ENCODE results near the gene SELENOW.
A peak's percentile ranks its signal among the peaks of the same experiment; 100 is the strongest.
"Not testable (repeated sequence)": the region's sequence is repeated elsewhere in the genome, so short reads cannot be mapped to it uniquely, and the experiment has no call there.

SELENOW gene

DNA sequence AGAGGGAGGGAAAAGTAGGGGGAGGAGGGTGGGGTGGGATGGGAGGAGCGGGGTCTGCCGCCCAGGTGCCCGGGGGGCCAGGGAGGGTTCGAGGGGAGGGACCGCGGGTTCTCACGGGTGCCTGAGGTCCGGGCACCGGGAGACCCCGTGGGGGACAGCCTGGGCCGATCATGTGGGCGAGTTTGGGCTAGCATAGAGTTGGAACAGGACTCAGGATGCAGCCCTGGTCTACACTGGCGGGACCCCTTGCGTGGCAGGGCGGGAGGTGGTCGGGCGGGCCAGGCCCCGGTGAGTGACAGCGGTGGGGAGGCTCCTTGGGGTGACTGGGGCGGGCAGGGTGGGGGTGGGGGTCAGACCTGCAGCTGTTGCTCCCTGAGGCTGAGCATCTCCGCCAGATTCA lies 24.6 kb downstream of the SELENOW start:
- not testable (repeated sequence) for H3K27ac ChIP-seq (ENCODE audit: low read depth, low read length); H3K4me3 ChIP-seq (ENCODE audit: low read depth, low read length); H3K9me3 ChIP-seq (ENCODE audit: control insufficient read depth, insufficient read depth, low read length); H3K9ac ChIP-seq (ENCODE audit: low read depth, low read length); H3K4me1 ChIP-seq (ENCODE audit: control insufficient read depth, insufficient read depth, low read length); H3K27me3 ChIP-seq (ENCODE audit: control insufficient read depth, insufficient read depth, low read length); H3K36me3 ChIP-seq (ENCODE audit: control insufficient read depth, insufficient read depth, low read length)

DNA sequence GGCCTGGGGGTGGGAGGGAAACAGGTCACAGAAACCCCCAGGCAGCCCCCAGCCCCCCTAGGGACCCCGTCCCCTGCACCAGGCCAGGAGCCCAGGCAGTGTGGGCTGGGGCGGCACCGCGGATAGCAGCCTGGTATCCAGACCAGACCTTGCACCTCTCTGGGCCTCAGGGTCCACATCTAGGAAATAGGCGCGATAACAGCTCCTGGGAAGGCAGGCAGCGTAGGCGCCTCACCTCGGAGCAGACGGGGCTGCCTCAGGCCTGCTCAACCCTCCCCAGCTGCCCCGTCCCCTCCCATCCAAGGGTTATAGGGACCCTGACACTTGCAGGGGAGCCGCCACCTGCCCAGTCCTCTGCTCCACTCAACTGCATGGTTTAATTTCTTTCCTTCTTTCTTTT lies 25.2 kb downstream of the SELENOW start:
- H3K9ac ChIP-seq (ENCODE audit: low read depth, low read length); H3K4me3 ChIP-seq (ENCODE audit: low read depth, low read length); H3K36me3 ChIP-seq (ENCODE audit: control insufficient read depth, insufficient read depth, low read length); H3K4me1 ChIP-seq (ENCODE audit: control insufficient read depth, insufficient read depth, low read length); H3K27ac ChIP-seq (ENCODE audit: low read depth, low read length); H3K9me3 ChIP-seq (ENCODE audit: control insufficient read depth, insufficient read depth, low read length); H3K27me3 ChIP-seq (ENCODE audit: control insufficient read depth, insufficient read depth, low read length): not testable (repeated sequence)

DNA sequence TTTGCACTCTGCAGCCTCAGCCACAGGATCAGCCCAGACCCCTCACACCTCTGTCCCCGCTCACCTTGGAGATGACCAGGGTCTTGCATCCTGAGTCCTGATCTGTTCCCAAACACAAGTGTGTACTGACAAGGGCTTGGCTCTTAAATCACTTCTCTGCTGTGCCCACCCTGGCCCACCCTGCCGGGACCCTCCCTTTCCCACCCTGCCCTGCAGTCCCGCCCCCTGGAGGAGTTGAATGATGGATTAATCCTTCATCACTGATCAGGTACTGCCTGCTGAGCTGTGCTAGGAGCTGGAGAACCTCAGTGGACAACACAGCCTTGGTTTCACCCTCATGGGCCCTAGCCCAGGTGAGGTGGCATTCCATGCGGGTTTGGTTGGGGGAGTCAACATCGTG lies 25.9 kb downstream of the SELENOW start, which contains the start of gene TPRX1:
TPRX1 (minus strand) TSS at position 101 of the 400 bp plus-strand sequence; CDS start at position 89, 12 bp downstream.
- H3K36me3 ChIP-seq (ENCODE audit: control insufficient read depth, insufficient read depth, low read length); H3K27ac ChIP-seq (ENCODE audit: low read depth, low read length); H3K27me3 ChIP-seq (ENCODE audit: control insufficient read depth, insufficient read depth, low read length); H3K4me3 ChIP-seq (ENCODE audit: low read depth, low read length); H3K9ac ChIP-seq (ENCODE audit: low read depth, low read length); H3K4me1 ChIP-seq (ENCODE audit: control insufficient read depth, insufficient read depth, low read length); H3K9me3 ChIP-seq (ENCODE audit: control insufficient read depth, insufficient read depth, low read length): not testable (repeated sequence)

DNA sequence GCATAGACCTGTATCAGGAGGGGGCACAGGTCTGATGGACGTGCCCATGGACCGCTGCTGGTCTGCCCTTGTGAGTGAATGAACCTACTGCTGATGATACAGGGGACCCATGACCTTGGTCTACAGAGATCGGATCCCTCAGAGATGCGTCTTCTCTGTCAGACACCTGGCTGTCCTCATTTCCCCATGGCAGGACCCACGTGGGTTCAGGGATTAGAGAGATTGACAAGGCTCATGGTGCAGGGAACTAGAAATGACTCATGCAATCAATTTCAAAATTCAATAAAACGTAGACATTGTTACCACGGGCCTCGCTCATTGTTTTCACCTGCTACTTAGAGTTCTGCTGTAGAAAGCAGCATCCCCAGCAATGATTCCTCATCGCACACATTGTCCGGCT lies 26.8 kb downstream of the SELENOW start:
- peaks cover 4% of the 10 kb centered on the region; the same call in 1 of the 2 replicates for H3K9me3 ChIP-seq (ENCODE audit: control insufficient read depth, insufficient read depth, low read length)
- H3K4me1 ChIP-seq (ENCODE audit: control insufficient read depth, insufficient read depth, low read length): no peaks in the 10 kb centered on the region
- H3K27ac ChIP-seq (ENCODE audit: low read depth, low read length): no peak overlapping the region
- H3K27me3 ChIP-seq (ENCODE audit: control insufficient read depth, insufficient read depth, low read length): no peaks in the 10 kb centered on the region
- no peak overlapping the region for H3K9ac ChIP-seq (ENCODE audit: low read depth, low read length)
- H3K4me3 ChIP-seq (ENCODE audit: low read depth, low read length): no peak overlapping the region
- H3K36me3 ChIP-seq (ENCODE audit: control insufficient read depth, insufficient read depth, low read length): no peaks in the 10 kb centered on the region

DNA sequence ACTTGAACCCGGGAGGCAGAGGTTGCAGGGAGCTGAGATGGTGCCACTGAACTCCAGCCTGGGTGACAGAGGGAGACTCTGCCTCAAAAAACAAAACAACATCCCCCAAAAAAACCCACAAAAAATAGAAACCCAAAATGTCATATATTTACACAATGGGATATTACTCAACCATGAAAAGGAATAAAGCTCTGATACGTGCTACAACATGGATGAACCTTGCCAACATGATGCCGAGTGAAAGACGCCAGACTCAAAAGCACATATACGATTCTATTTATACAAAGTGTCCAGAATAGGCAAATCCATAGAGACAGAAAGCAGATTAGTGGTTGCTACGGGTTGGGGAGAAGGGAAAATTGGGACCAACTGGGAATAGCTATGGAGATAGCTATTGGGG lies 27.9 kb downstream of the SELENOW start:
- Histone ChIP-seq H3K4me3 (ENCODE audit: low read depth, low read length) (no peak overlapping the region), H3K9me3 (ENCODE audit: control insufficient read depth, insufficient read depth, low read length) (no peaks in the 10 kb centered on the region)

DNA sequence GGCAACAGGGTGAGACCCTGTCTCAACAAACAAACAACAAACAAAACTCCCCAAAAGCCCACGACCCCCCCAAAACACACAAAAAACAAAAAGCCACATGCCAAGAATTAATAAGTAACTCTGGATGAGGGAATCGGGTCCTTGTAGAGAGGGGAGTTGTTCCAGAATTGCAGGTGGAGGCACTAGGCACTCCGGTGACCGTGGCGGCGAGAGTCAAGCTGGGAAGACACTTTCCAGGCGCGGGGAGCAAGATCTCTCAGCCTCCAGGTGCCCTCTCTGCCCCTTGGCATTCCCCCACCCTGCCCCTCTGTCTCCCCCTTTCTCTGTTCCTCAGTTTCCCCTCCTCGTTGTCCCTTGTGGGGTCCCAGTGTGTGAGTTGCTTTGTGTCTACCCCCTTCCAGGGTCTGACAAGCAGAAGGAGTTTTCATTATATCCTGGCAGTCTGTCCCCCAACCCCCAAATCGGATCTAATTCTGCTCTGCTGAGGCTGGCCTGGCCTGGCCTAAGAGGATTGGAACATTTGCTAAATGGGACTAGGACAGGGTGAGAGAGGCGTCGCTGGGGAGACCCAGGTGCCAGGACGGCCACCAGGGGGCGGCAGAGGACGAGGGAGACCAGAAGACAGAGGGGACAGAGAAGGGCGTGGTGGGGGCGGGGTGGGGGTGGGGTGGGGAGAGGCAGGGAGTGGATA lies 34.9 kb downstream of the SELENOW start:
- no peak overlapping the region for H3K9ac ChIP-seq (ENCODE audit: low read depth, low read length)

More for the DNA sequence above, 27.9 kb downstream of the SELENOW start:
- H3K36me3 ChIP-seq (ENCODE audit: control insufficient read depth, insufficient read depth, low read length): no peaks in the 10 kb centered on the region
- no peaks in the 10 kb centered on the region for H3K4me1 ChIP-seq (ENCODE audit: control insufficient read depth, insufficient read depth, low read length)
- no peak overlapping the region for H3K27ac ChIP-seq (ENCODE audit: low read depth, low read length)
- H3K9ac ChIP-seq (ENCODE audit: low read depth, low read length): no peak overlapping the region
- no peaks in the 10 kb centered on the region for H3K27me3 ChIP-seq (ENCODE audit: control insufficient read depth, insufficient read depth, low read length)

DNA sequence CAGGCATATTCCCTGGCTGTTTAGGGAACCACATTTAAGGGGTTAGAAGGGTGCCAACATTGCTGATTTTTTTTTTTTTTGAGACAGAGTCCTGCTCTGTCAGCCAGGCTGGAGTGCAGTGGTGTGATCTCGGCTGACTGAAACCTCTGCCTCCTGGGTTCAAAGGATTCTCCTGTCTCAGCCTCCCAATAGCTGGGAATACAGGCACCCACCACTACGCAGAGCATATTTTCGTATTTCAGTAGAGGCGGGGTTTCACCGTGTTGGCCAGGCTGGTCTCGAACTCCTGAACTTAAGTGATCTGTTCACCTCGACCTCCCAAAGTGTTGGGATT lies 35.5 kb downstream of the SELENOW start:
- no peaks in the 10 kb centered on the region for H3K36me3 ChIP-seq (ENCODE audit: control insufficient read depth, insufficient read depth, low read length)
- no peaks in the 10 kb centered on the region for H3K9me3 ChIP-seq (ENCODE audit: control insufficient read depth, insufficient read depth, low read length)
- H3K27ac ChIP-seq (ENCODE audit: low read depth, low read length): no peak overlapping the region
- no peaks in the 10 kb centered on the region for H3K27me3 ChIP-seq (ENCODE audit: control insufficient read depth, insufficient read depth, low read length)
- no peaks in the 10 kb centered on the region for H3K4me1 ChIP-seq (ENCODE audit: control insufficient read depth, insufficient read depth, low read length)
- H3K9ac ChIP-seq (ENCODE audit: low read depth, low read length): no peak overlapping the region
- no peak overlapping the region for H3K4me3 ChIP-seq (ENCODE audit: low read depth, low read length)

More for the DNA sequence above, 34.9 kb downstream of the SELENOW start:
- Histone ChIP-seq H3K4me3 (ENCODE audit: low read depth, low read length) (no peak overlapping the region), H3K36me3 (ENCODE audit: control insufficient read depth, insufficient read depth, low read length) (no peaks in the 10 kb centered on the region), H3K9me3 (ENCODE audit: control insufficient read depth, insufficient read depth, low read length) (no peaks in the 10 kb centered on the region), H3K27ac (ENCODE audit: low read depth, low read length) (no peak overlapping the region), H3K27me3 (ENCODE audit: control insufficient read depth, insufficient read depth, low read length) (no peaks in the 10 kb centered on the region), H3K4me1 (ENCODE audit: control insufficient read depth, insufficient read depth, low read length) (no peaks in the 10 kb centered on the region)

DNA sequence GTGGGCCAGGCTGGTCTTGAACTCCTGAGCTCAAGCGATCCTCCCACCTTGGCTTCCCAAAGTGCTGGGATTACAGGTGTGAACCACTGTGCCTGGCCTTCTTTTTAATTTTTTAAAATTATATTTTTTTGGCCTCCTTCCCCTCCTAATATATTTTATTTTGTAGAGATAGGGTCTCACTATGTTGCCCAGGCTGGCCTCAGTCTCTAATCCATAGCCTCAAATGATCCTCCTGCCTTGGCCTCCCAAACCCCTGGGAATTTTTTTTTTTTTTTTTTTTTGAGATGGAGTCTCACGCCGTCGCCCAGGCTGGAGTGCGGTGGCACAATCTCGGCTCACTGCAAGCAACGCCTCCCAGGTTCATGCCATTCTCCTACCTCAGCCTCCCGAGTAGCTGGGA lies 37.8 kb downstream of the SELENOW start:
- peaks cover 15% of the 10 kb centered on the region for H3K4me1 ChIP-seq (ENCODE audit: control insufficient read depth, insufficient read depth, low read length)
- not testable (repeated sequence) for H3K27ac ChIP-seq (ENCODE audit: low read depth, low read length); H3K27me3 ChIP-seq (ENCODE audit: control insufficient read depth, insufficient read depth, low read length); H3K9ac ChIP-seq (ENCODE audit: low read depth, low read length); H3K9me3 ChIP-seq (ENCODE audit: control insufficient read depth, insufficient read depth, low read length); H3K4me3 ChIP-seq (ENCODE audit: low read depth, low read length); H3K36me3 ChIP-seq (ENCODE audit: control insufficient read depth, insufficient read depth, low read length)

DNA sequence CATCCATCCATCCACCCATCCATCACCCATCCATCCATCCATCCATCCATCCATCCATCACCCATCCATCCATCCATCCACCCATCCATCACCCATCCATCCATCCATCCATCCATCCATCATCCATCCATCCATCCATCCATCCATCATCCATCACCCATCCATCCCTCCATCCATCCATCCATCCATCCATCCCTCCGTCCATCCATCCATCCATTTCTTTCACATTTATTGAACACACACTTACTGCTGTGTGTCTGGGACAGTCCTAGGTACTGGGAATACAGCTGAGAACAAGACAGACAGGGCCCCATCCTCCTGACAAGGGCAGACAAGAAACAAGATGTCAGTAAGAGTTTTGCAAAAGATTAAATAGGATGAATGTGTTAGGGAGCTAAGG lies 39.7 kb downstream of the SELENOW start:
- not testable (repeated sequence) for H3K27me3 ChIP-seq (ENCODE audit: control insufficient read depth, insufficient read depth, low read length); H3K36me3 ChIP-seq (ENCODE audit: control insufficient read depth, insufficient read depth, low read length); H3K4me3 ChIP-seq (ENCODE audit: low read depth, low read length); H3K9ac ChIP-seq (ENCODE audit: low read depth, low read length); H3K27ac ChIP-seq (ENCODE audit: low read depth, low read length); H3K9me3 ChIP-seq (ENCODE audit: control insufficient read depth, insufficient read depth, low read length)
- H3K4me1 ChIP-seq (ENCODE audit: control insufficient read depth, insufficient read depth, low read length): peaks cover 22% of the 10 kb centered on the region

DNA sequence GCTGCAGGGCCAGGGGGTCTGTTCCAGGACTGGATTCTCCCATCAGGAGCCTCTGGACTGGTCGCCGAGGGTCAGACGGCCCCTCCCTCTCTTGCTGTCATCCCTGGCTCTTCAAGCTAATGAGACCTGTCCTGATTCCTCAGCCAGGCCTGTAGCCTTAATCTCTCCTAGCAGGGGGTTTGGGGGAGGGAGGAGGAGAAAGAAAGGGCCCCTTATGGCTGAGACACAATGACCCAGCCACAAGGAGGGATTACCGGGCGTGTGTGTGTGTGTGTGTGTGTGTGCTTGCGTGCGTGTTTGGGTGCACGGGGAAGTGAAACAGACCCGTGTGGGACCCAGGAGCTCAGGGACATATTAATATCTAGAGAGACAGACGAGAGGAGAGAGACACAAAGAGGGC lies 41.4 kb downstream of the SELENOW start:
- no peaks in the 10 kb centered on the region for H3K36me3 ChIP-seq (ENCODE audit: control insufficient read depth, insufficient read depth, low read length)
- H3K27me3 ChIP-seq (ENCODE audit: control insufficient read depth, insufficient read depth, low read length): no peaks in the 10 kb centered on the region
- peaks cover 22% of the 10 kb centered on the region for H3K4me1 ChIP-seq (ENCODE audit: control insufficient read depth, insufficient read depth, low read length)
- H3K9ac ChIP-seq (ENCODE audit: low read depth, low read length): no peak overlapping the region
- no peaks in the 10 kb centered on the region for H3K9me3 ChIP-seq (ENCODE audit: control insufficient read depth, insufficient read depth, low read length)
- H3K27ac ChIP-seq (ENCODE audit: low read depth, low read length): peak overlapping the region; percentile 53
- peak overlapping the region; percentile 28; the same call in 1 of the 2 replicates for H3K4me3 ChIP-seq (ENCODE audit: low read depth, low read length)

DNA sequence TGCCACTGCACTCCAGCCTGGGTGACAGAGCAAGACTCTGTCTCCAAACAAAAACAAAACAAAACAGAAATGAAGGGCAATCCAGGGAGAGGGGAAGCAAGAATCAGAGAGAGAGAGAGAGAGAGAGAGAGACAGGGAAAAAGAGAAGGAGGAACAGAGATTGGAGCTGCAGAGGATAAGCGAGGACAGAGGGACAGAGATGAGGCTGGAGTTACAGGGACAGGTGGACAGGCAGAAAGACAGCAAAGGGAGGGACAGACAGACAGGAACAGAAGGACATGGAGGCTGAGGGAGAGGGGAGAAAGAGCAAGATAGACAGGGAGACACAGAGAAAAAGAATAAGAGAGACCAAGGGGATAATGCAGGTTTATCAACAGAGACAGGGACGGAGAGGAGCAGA lies 41.9 kb downstream of the SELENOW start:
- Histone ChIP-seq H3K36me3 (ENCODE audit: control insufficient read depth, insufficient read depth, low read length) (no peaks in the 10 kb centered on the region), H3K4me1 (ENCODE audit: control insufficient read depth, insufficient read depth, low read length) (peaks cover 22% of the 10 kb centered on the region), H3K27ac (ENCODE audit: low read depth, low read length) (no peak overlapping the region), H3K27me3 (ENCODE audit: control insufficient read depth, insufficient read depth, low read length) (no peaks in the 10 kb centered on the region), H3K9ac (ENCODE audit: low read depth, low read length) (no peak overlapping the region), H3K9me3 (ENCODE audit: control insufficient read depth, insufficient read depth, low read length) (no peaks in the 10 kb centered on the region), H3K4me3 (ENCODE audit: low read depth, low read length) (no peak overlapping the region)

Data from HUES48 (cell line).